Stimulated activated naive CD8-positive, alpha-beta T cell treated with anti-CD3 and anti-CD28 coated beads, Interleukin-15, Interleukin-2, amounts not matched to agents 100 U/mL and 50 U/mL, for 24 hours (primary cell): ENCODE data around the gene TNFSF12.
A peak's percentile ranks its signal among the peaks of the same experiment; 100 is the strongest.

Experiments used
- ATAC-seq: fragments of 150-1000 bp; cut with Tn5 transposase; one replicate; pipeline ENCODE4 v1.10.0; 2021
- DNase-seq: peaks from one replicate; pipeline ENCODE4 v3.0.0; 2021

TNFSF12 gene

GRCh38 chr17:7548585-7549400, at the start of gene TNFSF12:
Gene TNFSF12 (plus strand): TSS chr17:7549058. CDS start chr17:7549154, 96 bp downstream.
- DNase-seq = peak; percentile 68
- ATAC-seq = peak; percentile 55

GRCh38 chr17:7499161-7499560, 49.7 kb upstream of the TNFSF12 start:
- ATAC-seq = no peak
- DNase-seq = no peak

DNA sequence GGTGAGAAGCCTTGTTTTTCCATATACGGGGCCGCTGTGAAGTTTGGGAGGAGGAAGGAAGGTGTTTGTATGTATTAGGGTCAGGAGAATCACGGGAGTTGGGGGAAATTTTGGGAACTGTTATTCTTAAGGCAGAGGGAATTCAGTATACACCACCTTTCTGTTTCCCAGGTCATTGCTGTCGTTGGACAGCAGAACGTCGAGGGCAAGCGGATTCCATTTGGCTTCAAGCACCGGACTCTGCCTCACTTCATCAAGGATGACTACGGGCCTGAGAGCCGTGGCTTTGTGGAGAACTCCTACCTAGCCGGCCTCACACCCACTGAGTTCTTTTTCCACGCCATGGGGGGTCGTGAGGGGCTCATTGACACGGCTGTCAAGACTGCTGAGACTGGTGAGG, 47.1 kb upstream of the TNFSF12 start:
- no peak for ATAC-seq
- no peak for DNase-seq

- DNase-seq (no peak), ATAC-seq (no peak)
These were observed 46.5 kb upstream of the TNFSF12 start for GRCh38 chr17:7502171-7502847.

GRCh38 chr17:7502987-7503386, 45.9 kb upstream of the TNFSF12 start:
- no peak for ATAC-seq
- no peak for DNase-seq

DNA sequence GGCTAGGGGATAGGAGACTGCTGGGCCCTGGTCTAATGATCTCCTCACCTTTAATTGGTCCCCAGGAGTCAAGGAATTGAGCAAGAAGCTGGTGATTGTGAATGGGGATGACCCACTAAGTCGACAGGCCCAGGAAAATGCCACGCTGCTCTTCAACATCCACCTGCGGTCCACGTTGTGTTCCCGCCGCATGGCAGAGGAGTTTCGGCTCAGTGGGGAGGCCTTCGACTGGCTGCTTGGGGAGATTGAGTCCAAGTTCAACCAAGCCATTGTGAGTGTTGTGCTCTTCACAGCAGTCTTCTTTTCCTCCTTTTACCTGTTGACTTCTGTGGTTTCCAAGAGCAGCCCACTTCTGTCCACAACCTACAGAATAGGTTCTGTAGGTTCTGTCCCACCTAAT, 45.3 kb upstream of the TNFSF12 start:
- DNase-seq = no peak
- ATAC-seq = no peak

DNA sequence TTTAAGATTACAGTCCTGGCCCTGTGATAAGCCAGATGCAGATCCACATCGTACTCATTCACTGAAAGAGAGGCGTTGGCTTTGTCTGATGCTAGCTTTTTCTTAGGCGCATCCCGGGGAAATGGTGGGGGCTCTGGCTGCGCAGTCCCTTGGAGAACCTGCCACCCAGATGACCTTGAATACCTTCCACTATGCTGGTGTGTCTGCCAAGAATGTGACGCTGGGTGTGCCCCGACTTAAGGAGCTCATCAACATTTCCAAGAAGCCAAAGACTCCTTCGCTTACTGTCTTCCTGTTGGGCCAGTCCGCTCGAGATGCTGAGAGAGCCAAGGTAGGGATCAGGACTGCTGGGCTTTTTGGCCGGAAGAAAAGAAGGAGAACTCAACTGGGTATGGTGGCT, 40.7 kb upstream of the TNFSF12 start:
- DNase-seq (no peak), ATAC-seq (no peak)

GRCh38 chr17:7508846-7509245, 40.0 kb upstream of the TNFSF12 start:
- ATAC-seq = no peak
- DNase-seq = no peak

DNA sequence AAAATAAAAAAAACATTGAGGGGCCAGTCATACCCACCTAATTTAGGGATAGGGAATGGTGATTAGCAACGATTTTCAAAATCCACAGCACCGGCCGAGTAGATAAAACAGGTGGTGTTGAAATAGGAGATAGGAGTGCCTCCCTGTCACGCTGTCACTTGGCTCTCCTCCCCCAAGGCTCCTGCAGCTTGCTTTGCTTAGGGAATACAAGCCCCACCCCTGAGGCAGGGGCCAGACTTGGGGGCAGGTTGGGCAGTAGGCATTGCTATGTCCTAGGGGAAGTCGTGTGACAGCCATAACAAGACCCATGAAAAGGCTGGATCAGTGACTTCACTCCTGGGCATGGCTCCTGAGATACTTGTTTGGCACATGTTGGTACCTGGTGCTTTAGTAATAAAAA, 38.9 kb upstream of the TNFSF12 start:
- DNase-seq (no peak), ATAC-seq (no peak)

DNA sequence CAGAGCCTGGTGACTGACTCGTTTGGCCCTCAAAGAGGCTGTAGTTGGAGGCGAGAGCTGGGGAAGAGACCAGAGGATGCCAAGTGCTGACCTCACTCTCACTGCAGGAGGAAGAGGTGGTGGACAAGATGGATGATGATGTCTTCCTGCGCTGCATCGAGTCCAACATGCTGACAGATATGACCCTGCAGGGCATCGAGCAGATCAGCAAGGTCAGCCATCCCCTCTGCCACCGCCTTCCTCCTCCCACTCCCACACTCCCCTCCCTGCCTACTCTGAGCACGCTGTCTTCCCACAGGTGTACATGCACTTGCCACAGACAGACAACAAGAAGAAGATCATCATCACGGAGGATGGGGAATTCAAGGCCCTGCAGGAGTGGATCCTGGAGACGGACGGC, 37.8 kb upstream of the TNFSF12 start:
- no peak for ATAC-seq
- no peak for DNase-seq

- ATAC-seq (no peak), DNase-seq (no peak)
These were observed 36.8 kb upstream of the TNFSF12 start for GRCh38 chr17:7512105-7512504.

DNA sequence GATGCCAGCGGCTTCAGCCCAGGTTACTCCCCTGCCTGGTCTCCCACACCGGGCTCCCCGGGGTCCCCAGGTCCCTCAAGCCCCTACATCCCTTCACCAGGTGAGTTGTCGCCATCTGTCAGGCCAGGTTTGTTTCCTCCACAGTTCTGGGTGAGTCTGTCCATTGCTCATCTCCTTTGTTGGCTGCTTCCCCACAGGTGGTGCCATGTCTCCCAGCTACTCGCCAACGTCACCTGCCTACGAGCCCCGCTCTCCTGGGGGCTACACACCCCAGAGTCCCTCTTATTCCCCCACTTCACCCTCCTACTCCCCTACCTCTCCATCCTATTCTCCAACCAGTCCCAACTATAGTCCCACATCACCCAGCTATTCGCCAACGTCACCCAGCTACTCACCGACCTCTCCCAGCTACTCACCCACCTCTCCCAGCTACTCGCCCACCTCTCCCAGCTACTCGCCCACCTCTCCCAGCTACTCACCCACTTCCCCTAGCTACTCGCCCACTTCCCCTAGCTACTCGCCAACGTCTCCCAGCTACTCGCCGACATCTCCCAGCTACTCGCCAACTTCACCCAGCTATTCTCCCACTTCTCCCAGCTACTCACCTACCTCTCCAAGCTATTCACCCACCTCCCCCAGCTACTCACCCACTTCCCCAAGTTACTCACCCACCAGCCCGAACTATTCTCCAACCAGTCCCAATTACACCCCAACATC, 35.9 kb upstream of the TNFSF12 start:
- no peak for ATAC-seq
- DNase-seq = no peak

- DNase-seq = no peak
- no peak for ATAC-seq
These were observed 34.9 kb upstream of the TNFSF12 start for GRCh38 chr17:7513850-7514419.

DNA sequence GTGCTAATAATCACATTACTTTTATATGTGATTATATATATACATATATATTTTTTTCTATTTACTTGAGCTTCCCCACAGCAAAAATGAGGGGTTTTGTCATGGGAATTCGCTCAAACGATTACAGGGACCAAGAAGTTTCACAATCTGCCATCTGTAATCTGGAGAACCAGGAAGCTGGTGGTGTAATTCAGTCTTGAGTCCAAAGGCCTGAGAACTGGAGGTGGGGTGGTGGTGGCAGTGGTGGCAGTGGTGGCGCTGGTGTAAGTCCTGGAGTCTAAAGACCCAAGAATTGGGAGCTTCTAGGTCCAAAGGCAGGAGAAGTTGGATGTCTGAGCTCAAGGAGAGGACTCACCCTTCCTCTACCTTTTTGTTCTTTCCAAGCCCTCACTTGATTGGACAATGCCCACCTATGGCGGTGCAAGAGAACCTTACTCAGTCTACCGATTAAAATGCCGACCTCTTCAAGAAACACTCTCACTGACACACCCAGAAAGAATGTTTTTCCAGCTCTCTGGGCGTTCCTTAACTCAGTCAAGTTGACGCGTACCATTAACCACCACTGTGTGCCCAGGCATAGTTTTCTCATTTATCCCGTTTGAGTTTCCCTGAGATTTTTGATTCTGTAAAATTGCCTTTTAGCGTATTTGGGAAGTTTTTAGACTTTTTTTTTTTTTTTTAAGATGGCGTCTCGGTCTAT, 32.8 kb upstream of the TNFSF12 start:
- ATAC-seq (no peak), DNase-seq (no peak)

- peak; percentile 57 for ATAC-seq
- peak; percentile 66 for DNase-seq
These were observed 25.8 kb upstream of the TNFSF12 start for GRCh38 chr17:7523033-7523432.

- no peak for ATAC-seq
- DNase-seq = no peak
These were observed 20.0 kb upstream of the TNFSF12 start for GRCh38 chr17:7528842-7529241.

DNA sequence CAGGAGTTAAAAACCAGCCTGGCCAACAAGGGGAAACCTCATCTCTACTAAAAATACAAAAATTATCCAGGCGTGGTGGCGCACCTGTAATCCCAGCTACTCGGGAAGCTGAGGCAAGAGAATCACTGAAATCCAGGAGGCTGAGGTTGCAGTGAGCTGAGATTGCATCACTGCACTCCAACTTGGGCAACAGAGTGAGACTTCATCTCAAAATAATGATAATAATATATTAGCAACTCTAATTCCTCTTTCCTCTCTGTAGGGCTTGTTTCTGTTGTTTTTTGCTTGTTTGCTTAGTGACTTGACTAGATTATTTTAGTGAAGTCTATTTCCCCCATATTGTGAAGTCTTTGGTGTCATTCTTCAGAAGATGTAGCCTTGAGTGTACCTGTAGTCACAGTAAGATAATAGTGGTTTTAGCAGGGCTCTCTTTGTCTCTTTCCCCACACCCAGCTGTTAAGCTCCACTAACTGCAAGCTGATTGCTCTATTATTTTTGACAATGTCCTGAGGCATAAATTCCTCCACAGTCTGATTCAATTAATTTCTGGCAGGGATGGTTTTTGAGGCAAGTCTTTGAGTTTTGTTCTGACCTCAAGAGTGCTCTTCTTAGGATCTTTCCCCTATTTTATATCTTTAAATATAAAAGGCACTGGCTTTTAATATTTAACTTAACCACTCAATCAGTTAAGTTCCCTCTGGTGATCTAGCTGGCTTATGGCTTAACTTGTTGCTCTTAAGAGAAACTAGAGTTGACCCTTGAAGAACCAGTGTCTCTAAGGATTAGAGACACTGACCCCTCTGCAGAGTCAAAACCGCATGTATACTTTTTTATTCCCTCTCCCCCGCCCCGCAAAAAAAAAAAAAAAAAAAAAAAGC, 18.6 kb upstream of the TNFSF12 start:
- no peak for ATAC-seq
- DNase-seq = no peak

DNA sequence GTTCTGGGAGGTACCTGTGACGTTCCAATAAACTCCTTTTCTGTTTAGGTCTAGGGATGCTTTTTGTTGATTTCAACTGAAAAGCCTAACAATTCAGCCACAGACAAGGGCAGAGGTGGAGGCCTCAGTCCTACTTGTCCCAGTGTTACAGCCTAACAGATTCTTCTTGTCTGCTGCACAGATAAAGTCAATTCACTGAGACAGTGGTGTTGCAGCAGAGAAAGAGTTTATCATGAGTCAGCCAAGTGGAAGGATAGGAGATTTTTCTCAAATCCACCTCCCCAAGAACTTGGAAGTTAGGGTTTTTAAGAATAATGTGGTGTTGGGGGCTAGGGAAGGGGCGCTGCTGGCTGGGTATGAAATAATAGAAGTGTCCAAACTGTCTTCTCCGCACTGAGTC, 10.8 kb upstream of the TNFSF12 start:
- ATAC-seq (no peak), DNase-seq (no peak)

GRCh38 chr17:7538891-7539545, 9.8 kb upstream of the TNFSF12 start:
- ATAC-seq (no peak), DNase-seq (no peak)

DNA sequence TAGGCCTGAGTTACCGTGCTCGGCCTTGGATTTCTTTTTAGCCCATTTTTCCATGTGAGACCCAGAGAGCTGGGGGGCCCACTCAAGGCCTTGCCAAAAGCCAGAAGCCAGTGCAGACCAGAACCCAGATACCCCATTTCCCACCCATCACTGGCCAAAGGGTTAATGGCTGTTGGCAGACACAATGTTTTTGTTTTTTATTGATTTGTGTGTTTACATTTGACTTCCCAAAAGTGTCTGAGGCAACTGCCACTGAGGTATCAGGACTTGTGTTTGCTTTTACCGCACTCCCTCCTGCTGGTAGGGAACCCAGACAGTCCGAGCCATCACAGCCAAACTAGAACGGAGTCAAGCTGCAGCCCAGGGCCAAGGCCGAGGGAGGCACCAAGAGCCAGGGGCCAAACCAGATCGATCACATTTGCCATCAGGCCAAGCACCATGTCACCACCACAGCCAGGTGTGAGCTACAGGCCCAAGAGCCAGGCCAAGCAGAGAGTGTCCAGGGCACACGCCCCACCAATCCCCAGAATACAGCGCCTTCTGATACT, 7.7 kb upstream of the TNFSF12 start:
- ATAC-seq (no peak), DNase-seq (no peak)
